ENCODE data around the gene SIAH1. TPM values are rescaled to one million over a fixed set of nuclear protein-coding genes. Genes with fewer than 3 reads are reported as not detected.
A peak's percentile ranks its signal among the peaks of the same experiment; 100 is the strongest.

Gene SIAH1
- polyA plus RNA-seq, 1 experiment = 21.6 TPM

GRCh38 chr16:48367441-48368049, 17.7 kb downstream of the SIAH1 start:
- Histone ChIP-seq H3K27me3 (ENCODE audit: control insufficient read depth, insufficient read depth, low read length) (no peaks in the 10 kb centered on the region), H3K4me3 (ENCODE audit: low read depth, low read length) (no peak overlapping the region), H3K27ac (ENCODE audit: low read depth, low read length) (peak overlapping the region; percentile 41), H3K9me3 (ENCODE audit: control insufficient read depth, insufficient read depth, low read length) (no peaks in the 10 kb centered on the region)
- ChIA-PET CTCF (interaction anchor here (1.1 to 4.2 kb wide), 3 partner anchors 250 to 256 kb away, joined by 3 to 44 read pairs (median 3); no protein-coding TSS in a partner anchor), POLR2A (interaction anchor here (0.7 kb wide), 1 partner anchor 12 kb away, joined by 3 read pairs; no protein-coding TSS in a partner anchor)
- no peak for DNase-seq (ENCODE audit: low read depth, low spot score)
- TF ChIP-seq, protein P1, sequence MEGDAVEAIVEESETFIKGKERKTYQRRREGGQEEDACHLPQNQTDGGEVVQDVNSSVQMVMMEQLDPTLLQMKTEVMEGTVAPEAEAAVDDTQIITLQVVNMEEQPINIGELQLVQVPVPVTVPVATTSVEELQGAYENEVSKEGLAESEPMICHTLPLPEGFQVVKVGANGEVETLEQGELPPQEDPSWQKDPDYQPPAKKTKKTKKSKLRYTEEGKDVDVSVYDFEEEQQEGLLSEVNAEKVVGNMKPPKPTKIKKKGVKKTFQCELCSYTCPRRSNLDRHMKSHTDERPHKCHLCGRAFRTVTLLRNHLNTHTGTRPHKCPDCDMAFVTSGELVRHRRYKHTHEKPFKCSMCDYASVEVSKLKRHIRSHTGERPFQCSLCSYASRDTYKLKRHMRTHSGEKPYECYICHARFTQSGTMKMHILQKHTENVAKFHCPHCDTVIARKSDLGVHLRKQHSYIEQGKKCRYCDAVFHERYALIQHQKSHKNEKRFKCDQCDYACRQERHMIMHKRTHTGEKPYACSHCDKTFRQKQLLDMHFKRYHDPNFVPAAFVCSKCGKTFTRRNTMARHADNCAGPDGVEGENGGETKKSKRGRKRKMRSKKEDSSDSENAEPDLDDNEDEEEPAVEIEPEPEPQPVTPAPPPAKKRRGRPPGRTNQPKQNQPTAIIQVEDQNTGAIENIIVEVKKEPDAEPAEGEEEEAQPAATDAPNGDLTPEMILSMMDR (IDR thresholded peaks at IDR 0.05; ENCODE audit: low read depth, low read length) = no peak

GRCh38 chr16:48366165-48367093, 18.8 kb downstream of the SIAH1 start:
- CTCF ChIA-PET = interaction anchor here (0.6 to 4.2 kb wide), 8 partner anchors 9 to 264 kb away, joined by 3 to 44 read pairs (median 6); no protein-coding TSS in a partner anchor
- Histone ChIP-seq H3K4me3 (ENCODE audit: low read depth, low read length) (peak overlapping the region; percentile 63), H3K9me3 (ENCODE audit: control insufficient read depth, insufficient read depth, low read length) (no peaks in the 10 kb centered on the region), H3K27ac (ENCODE audit: low read depth, low read length) (peak overlapping the region; percentile 95), H3K27me3 (ENCODE audit: control insufficient read depth, insufficient read depth, low read length) (no peaks in the 10 kb centered on the region)
- DNase-seq (ENCODE audit: low read depth, low spot score) = peak; percentile 70
- POLR2A ChIA-PET = interaction anchor here (0.6 to 2.4 kb wide), 13 partner anchors 8 to 256 kb away, joined by 3 to 18 read pairs (median 4); partner anchors contain the start of gene N4BP1
- TF ChIP-seq, protein P1 (IDR thresholded peaks at IDR 0.05; ENCODE audit: low read depth, low read length) = no peak

DNA sequence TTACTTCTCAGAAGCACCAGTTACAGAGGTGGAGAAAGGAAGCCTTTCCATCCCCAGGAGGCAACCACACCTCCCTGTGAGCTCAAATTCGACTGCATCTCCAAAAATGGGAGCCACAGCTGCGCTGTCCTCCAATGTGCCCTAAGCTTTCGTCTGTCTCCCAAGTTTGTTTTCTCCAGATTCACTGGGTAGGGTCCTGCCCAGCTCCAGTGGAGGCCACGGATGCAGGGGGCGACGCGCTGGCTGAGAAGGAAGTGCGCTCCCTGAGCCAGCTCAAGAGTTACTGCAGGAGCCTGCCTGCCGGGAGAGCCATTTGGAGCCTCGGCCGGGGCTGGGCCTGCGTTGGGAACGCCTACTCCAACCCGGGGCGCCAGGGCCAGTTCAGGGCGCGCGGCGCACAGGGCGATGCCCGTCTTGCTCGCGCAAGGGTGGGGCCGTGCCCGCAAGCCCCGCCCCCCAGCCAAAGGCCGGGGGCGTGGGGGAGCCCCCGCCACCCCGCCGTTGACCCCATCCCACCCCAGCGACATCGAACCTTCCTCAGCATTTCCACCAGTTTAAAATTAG, 19.5 kb downstream of the SIAH1 start:
- DNase-seq (ENCODE audit: low read depth, low spot score) = no peak
- POLR2A ChIA-PET = interaction anchor here (0.5 to 2.4 kb wide), 13 partner anchors 9 to 248 kb away, joined by 3 to 18 read pairs (median 4); partner anchors contain the start of gene N4BP1
- TF ChIP-seq, protein P1 (IDR thresholded peaks at IDR 0.05; ENCODE audit: low read depth, low read length) = peak; percentile 17; the same call in 1 of the 2 replicates
- H3K27ac ChIP-seq (ENCODE audit: low read depth, low read length) = peak overlapping the region; percentile 95
- H3K27me3 ChIP-seq (ENCODE audit: control insufficient read depth, insufficient read depth, low read length) = no peaks in the 10 kb centered on the region
- CTCF ChIA-PET = interaction anchor here (0.6 to 4.2 kb wide), 9 partner anchors 10 to 265 kb away, joined by 3 to 44 read pairs (median 4); no protein-coding TSS in a partner anchor
- H3K9me3 ChIP-seq (ENCODE audit: control insufficient read depth, insufficient read depth, low read length) = no peaks in the 10 kb centered on the region
- H3K4me3 ChIP-seq (ENCODE audit: low read depth, low read length) = peak overlapping the region; percentile 63

GRCh38 chr16:48365025-48365600, 20.1 kb downstream of the SIAH1 start:
- H3K4me3 ChIP-seq (ENCODE audit: low read depth, low read length) = peak overlapping the region; percentile 63
- TF ChIP-seq, protein P1 (IDR thresholded peaks at IDR 0.05; ENCODE audit: low read depth, low read length) = no peak
- ChIA-PET POLR2A (interaction anchor here (0.5 to 2.4 kb wide), 6 partner anchors 10 to 249 kb away, joined by 3 to 18 read pairs (median 4); partner anchors contain the start of gene N4BP1), CTCF (interaction anchor here (0.6 to 4.2 kb wide), 9 partner anchors 9 to 265 kb away, joined by 3 to 44 read pairs (median 4); no protein-coding TSS in a partner anchor)
- no peak for DNase-seq (ENCODE audit: low read depth, low spot score)
- H3K27ac ChIP-seq (ENCODE audit: low read depth, low read length) = peak overlapping the region; percentile 95
- no peaks in the 10 kb centered on the region for H3K9me3 ChIP-seq (ENCODE audit: control insufficient read depth, insufficient read depth, low read length)
- no peaks in the 10 kb centered on the region for H3K27me3 ChIP-seq (ENCODE audit: control insufficient read depth, insufficient read depth, low read length)

Data from AG04450 (cell line).